NOMO-1 treated with DMSO at 0.1 percent for 48 hours (cell line): ENCODE measurements around the gene PRSS56.

Source experiments
- DNase-seq: peaks from one replicate; lab custom pipeline; 2025; ENCODE audit not compliant: unreplicated experiment; lab: John Stamatoyannopoulos, UW

PRSS56 gene

DNA sequence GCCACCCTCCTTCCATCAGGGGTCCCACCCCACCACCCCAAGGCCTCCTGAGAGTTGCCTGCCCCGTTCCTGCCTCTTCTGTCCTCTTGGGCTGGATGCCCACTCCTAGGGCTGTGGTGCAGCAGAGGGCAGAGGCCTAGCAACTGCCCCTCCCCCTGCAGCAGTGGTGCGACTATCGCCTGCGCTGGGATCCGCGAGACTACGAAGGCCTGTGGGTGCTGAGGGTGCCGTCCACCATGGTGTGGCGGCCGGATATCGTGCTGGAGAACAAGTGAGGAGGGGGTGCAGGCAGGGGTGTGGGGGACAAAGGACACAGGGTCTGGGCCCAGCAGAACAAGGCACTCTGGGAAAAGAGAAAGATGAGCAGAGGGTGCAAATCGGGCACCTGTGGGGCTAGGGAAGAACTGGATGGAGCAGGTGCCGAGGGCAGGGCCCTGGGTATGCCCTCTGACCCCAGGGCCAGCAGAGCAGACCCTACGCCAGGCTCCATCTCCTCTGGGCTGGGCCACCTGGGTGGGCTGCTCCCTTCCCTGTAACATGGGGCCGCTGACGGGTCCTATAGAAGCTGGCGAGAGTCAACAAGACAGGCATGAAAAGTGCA, 20.4 kb downstream of the PRSS56 start:
- DNase-seq = no peak

DNA sequence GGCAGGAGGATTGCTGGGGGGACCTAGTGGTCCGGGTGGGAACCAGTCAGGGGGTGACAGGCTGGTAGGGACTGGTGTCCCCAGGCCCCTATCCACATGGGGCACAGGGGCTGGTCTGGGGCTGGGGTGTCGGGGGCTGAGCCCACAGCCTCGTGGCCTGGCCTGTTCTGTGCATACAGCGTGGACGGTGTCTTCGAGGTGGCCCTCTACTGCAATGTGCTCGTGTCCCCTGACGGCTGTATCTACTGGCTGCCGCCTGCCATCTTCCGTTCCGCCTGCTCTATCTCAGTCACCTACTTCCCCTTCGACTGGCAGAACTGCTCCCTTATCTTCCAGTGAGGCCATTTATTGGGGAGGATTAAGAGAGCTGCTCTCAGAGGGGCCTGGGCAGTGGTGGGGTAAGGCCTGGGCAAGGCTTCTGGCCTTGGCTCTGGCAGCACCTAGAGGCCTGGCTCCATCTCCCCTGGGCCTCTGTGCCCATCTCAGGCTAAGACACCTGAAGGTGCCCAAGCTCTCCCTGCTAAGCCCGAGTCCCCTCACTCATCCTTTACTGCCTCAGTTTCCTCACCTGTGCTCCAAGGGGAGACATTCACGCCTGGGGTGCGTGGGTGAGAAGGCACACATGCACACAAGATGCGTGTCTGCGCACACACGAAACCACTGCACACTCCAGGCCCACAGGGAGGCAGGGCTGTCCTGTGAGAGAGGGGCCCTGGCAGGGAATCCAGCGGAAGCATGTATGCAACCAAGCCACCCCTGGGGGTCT, 21.2 kb downstream of the PRSS56 start:
- no peak for DNase-seq

DNA sequence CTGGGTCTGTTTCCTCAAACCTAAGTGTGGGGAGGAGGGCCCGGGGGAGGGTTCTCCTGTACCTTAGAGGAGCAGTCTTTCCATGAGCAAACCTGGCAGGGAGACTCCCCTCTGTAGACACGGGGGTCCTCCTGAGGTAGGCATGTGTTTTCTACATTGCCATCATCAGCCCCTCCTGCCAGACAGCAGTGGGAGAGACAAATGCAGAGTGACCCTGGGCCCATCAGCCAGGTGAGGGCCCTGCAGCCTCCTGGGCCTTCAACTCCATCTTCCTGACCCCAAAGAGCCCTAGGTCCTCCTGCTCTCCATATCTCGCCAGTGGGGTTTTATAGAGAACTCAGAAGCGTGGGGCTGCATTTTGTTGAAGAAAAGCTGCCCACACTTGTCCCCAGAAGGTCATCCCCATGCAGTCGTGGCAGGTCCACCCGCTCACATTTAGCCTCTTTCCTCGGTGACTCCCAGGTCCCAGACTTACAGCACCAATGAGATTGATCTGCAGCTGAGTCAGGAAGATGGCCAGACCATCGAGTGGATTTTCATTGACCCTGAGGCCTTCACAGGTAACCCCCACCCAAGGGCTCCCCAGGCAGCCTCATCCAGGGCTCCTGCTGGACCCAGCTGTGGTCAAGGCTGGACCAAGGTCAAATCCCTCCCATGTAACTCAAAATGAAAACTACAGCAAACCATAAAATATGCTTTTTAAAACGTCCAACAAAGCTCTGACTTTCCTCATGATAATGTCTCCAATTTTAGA, 21.9 kb downstream of the PRSS56 start:
- no peak for DNase-seq

DNA sequence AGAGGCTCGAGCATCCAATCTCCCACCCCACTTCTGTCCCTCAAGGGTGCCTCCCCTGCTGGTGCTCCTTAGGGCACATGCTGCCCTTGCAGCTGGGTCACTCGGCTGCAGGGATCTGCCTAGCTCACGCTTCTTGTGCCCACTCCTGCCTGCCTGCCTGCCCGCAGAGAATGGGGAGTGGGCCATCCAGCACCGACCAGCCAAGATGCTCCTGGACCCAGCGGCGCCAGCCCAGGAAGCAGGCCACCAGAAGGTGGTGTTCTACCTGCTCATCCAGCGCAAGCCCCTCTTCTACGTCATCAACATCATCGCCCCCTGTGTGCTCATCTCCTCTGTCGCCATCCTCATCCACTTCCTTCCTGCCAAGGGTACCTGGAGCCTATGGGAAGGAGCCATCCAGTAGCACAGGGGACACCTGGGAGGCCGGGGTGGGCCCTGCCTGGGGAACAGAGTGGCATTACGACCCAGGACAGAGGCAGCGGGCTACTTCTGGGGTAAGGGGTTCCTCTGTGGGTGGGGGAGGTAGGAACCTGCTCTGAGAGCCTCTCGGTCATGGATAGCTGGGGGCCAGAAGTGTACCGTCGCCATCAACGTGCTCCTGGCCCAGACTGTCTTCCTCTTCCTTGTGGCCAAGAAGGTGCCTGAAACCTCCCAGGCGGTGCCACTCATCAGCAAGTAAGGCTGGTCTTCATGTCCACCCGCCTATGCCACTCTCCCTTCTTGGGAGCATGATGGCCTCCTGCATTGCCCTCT, 22.7 kb downstream of the PRSS56 start:
- DNase-seq = no peak

DNA sequence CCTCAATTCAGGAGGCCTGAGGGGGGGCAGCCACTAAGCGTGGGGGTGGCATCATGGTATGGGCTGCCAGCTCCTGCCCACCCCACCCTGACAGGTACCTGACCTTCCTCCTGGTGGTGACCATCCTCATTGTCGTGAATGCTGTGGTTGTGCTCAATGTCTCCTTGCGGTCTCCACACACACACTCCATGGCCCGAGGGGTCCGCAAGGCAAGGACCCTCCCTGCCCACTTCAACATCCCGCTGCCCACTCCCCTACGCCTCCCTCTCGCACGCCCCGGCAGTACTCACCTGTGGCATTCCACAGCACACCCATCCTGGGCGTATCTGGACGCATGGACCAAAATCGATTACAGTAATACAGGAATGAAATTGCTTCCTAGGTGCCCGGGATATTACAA, 23.3 kb downstream of the PRSS56 start:
- no peak for DNase-seq

DNA sequence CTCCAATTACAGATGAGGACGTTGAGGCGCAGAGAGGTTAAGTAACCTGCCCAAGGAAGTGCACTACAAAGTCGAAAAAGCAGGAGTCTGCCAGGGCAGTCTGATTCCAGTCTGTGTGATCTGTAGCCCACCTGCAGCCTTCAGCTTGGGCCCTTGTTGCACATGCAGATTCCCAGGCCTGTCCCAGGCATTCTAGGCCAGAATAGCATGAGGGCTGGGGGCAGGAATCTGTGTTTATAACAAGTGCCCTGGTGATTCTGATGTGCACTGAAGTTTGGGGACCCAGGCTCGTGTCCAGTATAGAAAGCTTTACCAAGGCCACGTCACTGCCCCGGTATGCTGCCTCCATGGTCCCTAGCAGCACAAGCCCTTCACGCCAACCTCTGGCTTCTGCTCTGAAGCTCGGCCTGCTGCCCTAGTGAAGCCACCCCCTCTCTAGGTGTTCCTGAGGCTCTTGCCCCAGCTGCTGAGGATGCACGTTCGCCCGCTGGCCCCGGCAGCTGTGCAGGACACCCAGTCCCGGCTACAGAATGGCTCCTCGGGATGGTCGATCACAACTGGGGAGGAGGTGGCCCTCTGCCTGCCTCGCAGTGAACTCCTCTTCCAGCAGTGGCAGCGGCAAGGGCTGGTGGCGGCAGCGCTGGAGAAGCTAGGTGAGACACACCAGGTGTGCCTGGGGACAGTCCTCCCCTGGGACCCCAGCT, 23.9 kb downstream of the PRSS56 start:
- DNase-seq = no peak

DNA sequence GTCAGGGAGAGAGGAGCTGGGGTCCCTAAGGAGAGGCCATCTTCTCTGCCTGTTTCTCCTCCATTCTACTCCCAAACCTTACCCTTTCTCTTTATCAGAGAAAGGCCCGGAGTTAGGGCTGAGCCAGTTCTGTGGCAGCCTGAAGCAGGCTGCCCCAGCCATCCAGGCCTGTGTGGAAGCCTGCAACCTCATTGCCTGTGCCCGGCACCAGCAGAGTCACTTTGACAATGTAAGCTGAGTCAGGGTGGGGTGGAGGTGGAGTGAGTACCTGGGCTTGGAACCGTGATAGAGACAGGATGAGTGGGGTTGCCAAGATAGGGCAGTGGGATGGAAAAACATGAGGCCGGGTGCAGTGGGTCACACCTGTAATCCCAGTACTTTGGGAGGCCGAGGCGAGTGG, 24.5 kb downstream of the PRSS56 start:
- DNase-seq = no peak

DNA sequence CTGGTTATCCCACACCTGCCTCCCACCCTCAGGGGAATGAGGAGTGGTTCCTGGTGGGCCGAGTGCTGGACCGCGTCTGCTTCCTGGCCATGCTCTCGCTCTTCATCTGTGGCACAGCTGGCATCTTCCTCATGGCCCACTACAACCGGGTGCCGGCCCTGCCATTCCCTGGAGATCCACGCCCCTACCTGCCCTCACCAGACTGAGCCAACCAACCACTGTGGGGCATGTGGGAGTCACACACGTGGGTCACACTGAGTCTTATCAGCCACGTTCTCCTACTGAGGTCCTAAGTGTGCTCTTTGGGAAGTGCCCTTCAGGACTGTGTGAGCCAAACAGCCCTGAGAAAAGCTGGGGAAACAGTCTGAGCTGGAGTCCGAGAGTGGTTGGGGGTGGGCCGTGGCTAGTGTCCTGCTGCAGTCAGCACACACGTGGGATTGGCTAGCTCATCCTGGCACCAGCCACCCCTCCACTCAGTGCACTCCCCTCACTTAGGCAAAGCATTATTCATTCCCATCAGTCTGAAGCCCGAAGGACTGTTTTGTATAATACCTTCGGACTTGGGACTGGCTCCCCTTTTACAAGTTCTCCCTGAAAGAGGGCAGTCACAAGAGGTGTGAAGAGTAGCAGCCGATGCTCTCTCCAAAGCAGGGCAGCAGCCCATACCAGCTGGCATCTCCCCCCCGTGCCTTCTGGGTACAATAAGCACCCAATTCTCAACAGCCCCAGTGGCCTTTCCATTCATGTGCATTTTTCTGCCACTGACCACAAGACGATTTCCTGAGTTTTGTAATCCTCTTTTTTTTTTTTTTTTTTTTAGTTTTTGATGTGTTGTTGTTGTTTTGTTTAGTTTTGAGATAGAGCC, 25.6 kb downstream of the PRSS56 start:
- no peak for DNase-seq

GRCh38 chr2:232547991-232548390, 27.8 kb downstream of the PRSS56 start:
- no peak for DNase-seq

DNA sequence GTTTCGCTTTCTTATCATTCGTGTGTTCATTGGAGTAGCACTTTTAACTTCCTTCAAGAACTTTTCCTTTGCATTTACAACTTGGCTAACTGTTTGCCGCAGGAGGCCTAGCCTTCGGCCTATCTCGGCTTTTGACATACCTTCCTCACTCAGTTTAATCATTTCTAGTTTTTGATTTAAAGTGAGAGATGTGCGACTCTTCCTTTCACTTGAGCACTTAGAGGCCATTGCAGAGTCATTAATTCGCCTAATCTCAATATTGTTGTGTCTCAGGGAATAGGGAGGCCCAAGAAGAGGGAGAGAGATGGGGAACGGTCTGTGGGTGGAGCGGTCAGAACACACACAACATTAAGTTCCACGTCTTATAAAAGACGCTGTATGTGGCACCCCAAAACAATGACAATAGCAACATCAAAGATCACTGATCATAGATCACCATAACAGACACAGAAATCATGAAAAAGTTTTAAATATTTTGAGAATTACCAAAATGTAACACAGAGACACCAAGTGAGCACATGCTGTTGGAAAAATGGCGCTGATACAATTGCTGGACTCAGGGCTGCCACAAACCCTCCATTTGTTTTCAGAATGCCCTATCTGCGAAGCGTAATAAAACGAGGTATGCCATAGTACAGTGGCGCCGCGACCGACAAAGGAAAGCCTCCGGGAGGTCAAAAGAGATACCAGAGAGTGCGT, 29.6 kb downstream of the PRSS56 start:
- peak; percentile 32 for DNase-seq

GRCh38 chr2:232550354-232551249, 30.4 kb downstream of the PRSS56 start, which contains the start of the genes EIF4E2 and TIGD1:
Gene EIF4E2, plus strand, starts transcription at chr2:232550689. Its CDS starts 36 bp downstream, at chr2:232550725.
Gene TIGD1, minus strand, starts transcription at chr2:232550557. Its CDS starts 675 bp downstream, at chr2:232549882.
- DNase-seq = peak; percentile 91

DNA sequence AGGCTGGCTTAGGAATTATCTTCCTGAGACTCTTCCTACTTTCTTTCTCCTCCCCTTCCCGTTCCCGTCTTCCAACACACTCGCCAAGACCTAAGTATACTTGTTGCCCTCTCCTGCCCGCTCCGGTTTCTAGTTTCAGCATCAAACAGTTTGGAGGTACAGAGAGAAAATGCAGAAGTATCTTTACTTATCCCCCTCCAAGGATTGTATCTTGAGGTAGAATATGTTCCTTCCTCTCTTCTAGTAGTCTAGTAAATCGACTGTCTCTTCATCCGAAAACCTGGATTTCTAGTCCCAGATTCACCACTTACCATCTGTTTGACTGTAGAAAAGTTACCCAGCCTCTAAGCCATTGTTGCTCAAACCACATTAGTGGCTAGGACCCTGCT, 31.1 kb downstream of the PRSS56 start:
- DNase-seq = peak; percentile 55

GRCh38 chr2:232551776-232552175, 31.6 kb downstream of the PRSS56 start:
- DNase-seq = no peak

DNA sequence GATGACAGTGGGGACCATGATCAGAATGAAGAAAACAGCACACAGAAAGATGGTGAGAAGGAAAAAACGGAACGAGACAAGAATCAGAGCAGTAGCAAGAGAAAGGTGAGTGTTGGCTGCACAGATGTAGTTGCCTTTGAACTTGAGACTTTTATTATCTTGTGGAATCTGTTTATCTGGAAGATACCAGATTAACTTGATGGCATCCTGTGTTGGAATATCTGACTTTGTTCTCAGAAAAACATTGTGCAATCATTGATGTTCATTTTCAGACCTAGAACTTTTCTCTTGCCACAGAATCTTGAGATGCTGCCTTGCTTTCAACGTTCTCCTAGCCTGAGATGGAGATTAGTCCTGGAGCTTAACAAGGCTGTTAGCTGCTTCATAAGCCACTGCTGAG, 36.2 kb downstream of the PRSS56 start:
- no peak for DNase-seq

DNA sequence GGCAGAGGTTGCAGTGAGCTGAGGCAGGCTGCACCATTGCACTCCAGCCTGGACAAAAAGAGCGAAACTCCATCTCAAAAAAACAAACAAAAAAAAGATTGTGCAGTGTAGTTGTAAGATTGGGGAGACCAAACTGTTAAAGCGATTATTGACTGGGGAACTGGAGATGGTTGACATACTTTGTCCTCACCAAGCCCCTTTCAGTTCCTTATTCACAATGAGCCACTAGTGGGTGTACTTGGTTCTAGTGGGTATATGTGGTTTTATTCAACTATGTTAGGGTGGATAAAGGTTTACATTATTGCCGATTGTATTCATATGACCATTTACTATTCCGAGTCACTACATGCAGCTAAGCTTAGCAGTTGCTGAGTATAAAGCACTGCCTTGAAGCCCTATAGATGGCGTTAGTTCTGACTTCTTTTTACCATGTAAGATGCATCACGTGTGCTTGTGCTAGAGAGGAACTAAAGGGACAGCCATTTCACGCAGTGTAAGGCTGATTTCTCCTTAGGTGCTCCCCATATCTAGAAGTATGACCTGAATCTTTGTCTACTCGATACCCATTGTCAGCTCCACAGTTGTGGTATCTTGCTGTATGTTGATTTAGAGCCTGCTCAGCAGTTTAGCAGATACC, 42.4 kb downstream of the PRSS56 start:
- no peak for DNase-seq

DNA sequence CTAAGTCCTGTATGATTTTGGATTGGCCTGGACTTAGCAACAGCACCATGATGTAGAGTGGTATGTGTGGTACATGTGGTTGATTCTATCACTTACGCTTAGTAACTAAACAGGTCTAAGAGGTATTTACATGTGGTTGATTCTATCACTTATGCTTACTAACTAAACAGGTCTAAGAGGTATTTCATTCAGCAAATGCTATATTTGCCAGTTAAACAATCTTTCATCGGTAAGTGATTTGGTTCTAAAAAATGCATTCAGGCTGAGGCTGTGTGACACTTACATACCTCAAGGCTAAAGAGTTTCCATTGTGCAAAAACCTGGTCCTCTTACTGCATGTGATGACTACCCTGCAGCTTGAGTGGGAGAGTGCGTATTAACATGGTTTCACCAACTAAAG, 43.4 kb downstream of the PRSS56 start:
- no peak for DNase-seq

GRCh38 chr2:232567721-232568120, 47.5 kb downstream of the PRSS56 start:
- DNase-seq = no peak

DNA sequence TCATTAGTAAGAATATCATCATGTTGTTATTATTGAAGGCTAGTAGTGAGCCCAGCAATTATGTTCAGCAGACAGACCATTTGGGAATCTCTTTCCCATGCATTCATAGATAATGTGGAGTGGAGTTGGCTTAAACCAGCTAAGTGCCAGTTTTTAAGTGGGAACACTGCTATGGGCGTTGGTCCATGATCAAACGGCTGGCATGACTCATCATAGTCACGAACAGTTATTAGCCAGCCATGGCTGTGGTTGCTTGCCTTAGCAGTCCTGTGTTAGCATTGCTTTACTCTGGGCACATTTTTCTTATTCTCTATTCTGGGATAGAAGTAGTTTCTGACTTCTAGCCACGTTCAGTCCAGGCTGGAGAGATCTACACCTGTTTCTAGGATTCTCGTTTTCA, 48.0 kb downstream of the PRSS56 start:
- peak; percentile 56 for DNase-seq
